Effector CD8-positive, alpha-beta T cell (primary cell): ENCODE measurements around the gene GNB2.

Source experiments
- DNase-seq: peaks from one replicate; lab custom pipeline; 2025; lab: John Stamatoyannopoulos, UW

GNB2 gene

DNA sequence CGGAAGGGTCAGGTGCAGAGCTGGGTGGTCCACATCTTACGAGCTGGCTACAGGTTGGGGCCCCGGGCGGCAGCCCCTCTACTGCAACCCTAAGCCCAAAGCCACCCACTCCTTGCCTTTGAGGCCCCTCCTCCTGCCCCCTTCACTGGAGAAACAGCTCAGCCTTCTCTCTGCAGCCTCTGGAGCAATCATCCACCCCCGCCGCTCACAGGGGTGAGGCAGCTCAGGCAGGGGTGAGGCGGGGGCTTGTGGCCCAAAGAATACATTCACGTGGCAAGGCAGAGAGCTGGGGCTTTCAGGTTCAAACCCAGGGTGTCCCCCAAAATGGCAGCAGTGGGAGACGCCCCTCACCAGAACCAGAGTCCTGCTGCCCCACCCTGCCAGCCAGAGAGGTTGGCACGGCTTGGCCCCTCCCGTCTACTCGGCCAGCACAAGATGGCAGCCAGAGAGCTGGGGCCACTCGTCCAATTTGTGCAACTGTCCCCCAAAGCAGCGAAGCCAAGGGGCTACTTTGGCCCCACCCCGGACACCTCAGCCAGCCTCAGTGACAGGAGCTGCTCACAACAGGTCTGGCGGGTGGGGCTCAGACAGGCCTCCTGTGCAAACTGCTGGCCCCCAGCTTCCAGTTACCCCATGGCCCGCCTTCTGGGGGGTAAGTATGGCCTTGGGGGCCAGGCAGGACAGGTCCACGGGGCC is 7.2 kb downstream of the GNB2 start:
- DNase-seq = no peak

DNA sequence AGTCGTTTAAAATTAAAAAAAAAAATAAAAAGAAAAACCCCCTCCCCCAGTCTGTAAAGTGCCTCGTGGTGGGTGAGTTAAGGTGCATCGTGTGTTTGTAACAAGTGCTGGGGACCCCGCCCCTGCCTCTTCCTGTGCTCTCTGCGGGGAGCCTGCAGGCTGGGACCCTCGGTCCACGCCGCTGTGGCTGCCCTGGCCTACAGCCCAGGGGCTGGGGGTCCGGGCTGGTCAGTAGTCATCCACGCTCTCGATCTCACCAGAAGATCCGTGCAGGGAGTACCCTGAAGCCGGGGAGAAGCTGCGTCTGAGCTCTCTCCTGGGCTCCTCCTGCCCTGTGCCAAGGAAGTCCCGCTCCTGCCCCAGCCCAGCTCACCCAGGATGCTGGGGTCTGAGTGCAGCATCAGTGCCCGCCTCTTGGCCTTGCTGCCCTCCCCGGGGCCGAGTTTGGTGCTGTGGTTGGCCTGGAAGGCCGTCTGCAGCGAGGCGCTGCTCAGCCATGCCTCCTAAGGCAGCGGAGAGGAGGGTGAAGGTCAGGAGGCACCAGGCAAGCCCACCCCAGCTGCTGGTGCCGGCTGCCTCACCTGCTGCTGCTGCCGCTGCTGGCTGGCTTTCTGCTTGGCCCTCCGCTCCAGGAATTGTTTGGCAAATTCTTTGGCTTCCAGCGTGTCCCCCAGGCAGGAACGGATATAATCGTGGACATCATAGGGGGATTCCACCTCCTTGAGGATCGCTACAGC is 8.1 kb downstream of the GNB2 start:
- DNase-seq = no peak

DNA sequence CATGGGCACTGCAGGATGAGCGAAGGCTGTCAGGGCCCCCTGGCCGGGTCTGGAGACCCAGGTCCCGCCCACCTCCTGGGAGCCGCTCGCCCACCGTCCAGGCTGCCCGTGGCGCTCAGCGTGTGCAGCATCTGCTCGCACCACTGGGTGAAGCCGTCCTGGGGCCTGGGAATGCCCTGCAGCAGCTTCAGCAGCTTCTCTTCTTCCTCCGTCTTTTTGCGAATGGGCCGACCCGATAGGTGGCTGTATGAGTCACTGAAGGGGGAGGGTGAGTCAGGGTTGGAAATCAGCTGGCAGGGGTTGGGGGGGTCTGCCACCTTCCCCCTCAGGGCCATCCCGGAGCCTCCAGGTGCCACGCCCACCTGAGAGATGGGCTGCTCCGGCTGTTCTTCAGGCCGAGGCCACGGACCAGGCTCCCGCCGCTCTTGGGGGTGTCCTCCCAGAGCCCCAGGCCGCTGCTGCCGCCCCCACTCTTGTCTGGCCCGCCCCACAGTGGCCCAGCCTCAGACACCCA is 8.7 kb downstream of the GNB2 start:
- DNase-seq = no peak

DNA sequence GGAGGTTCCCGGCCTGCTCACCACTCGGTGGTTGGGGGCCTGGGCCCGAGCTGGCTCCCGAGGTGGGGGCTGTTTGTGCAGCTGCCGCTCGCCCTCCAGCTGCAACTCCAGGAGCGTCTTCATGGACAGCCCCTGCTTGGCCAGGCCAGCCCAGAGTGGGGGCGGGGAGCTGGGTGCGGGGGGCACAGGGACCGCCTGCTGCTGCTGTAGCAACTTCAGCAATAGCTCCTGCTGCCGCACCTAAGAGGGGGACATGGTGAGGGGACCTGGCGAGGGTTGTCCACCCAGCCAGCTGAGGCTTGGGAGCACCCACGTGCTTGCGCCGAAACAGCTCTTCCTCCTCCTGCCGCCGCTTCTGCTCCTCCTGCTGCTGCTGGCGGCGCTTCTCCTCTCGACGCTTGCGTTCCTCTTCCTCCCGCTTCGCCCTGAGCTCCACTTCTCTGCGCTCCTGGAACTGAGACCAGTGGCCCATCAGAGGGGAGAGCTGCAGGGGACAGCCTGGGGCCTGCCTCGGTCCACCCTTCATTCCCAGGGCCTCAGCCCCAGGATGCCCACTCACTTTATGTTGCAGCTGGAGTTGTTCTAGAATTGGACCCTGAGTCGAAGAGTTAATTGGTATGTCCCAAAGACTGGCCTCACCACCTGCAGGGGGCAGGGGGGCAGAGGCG is 9.6 kb downstream of the GNB2 start:
- no peak for DNase-seq

DNA sequence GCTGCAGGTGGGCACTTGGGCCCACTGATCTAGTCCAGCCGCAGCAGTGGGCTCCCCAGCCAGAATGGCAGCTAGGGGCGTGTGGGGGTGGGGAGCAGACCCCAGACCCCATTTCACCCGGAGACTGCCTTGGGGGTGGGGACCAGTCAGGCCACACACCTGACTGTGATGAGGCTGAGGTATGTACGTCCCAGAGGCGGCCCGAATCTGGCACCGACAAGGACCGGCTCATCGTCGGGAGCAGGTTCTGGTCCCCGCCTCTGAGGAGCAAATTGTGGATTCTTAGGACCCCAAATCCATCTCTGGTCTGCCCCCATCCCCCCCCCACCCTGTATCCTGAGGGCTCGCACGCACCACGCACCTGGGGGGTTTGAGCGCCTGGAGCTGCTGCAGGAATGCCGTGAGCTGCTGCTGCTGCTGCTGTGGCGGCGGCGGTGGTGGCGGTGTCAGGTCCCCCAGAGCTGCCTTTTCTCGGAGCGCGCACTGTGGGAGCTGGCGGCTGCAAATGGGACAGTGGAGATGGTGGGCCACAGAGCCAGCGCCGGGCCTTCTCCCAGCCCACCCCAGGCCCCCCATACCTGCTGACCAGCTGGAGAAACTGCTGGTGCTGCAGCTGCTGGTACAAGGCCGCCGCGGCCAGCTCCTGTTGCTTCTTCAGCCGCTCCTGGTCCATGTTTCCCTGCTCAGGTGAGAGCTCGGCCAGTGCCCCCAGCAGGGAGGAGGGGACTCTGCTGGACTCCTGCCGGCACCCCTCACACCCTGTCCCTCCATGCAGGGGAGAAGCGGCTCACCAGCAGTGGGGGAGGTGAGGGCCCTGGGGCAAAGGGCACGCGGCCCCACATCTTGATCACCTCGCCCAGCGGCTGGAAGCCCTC is 10.4 kb downstream of the GNB2 start:
- no peak for DNase-seq

DNA sequence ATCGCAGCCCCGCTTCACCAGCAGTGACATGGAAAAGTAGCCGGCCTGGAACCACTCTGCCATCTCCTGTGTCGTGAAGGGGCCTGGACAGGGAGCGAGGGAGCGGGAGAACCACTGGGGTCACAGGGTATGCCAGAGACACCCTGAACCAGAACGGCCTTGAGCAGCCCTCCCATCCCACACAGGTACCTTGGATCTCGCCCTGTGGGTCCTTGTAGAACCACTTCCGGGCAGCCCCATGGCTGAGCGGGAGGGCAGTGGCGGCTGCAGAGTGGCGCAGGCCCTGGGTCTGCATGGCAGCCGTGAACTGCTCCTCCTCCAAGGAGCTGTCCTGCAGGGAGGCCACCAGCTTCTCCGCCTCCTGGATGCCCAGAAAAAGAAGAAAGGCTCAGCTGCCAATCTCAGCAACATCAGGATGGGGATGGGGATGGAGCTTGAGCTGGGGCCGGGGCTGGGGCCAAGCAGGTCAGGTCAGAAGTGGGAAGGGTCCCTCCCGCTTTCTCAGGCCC is 11.0 kb downstream of the GNB2 start:
- no peak for DNase-seq

DNA sequence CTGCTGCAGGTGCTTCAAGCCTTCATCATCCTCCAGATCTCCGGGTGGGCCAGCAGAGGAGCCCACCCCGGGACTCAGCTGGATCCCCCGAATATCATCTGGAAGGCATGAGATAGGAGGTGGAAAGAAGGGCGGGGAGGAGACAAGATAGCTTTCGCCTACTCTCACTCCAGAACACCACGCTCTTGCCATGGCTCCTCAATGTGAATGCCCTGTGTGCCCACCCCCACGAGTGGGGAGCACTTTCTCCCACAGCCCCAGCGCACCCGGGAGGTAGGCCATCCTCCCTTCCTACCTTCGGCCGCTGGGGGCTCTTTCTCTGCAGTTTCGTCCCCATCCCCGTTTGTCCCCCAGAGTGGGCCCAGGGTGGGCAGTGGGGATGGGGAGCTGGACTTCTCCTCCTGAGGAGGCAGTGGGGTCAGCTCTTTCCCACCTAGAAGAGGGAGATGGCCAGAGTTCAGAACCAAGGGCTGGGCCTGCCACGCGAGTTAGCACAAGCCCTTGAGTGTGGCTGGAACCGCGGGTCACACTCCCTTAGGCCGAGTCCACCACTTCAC is 11.6 kb downstream of the GNB2 start:
- DNase-seq = no peak

DNA sequence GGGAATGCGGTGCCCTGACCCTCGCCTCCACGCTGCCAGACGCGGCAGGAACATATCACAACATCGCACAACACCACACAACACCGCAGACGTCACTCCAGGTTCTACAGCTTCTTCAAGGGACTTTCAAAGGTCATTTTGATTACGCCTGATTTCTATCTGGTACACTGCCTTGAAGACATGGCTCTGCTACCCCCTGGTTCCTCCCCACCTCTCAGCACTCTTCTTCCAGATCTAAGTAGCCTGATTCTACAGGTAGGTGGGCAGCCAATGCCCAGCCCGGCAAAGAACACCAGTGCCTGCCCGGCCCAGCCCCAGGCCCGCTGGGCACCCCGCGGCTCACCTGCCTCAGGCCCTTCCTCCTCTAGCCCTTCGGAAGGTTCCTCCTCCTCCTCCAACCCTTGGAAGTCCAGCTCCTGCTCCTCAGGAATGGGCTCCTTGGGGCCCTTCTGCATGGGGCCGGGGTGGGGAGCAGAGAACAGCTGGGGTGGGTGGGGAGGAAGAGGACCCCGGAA is 12.1 kb downstream of the GNB2 start:
- DNase-seq = no peak

DNA sequence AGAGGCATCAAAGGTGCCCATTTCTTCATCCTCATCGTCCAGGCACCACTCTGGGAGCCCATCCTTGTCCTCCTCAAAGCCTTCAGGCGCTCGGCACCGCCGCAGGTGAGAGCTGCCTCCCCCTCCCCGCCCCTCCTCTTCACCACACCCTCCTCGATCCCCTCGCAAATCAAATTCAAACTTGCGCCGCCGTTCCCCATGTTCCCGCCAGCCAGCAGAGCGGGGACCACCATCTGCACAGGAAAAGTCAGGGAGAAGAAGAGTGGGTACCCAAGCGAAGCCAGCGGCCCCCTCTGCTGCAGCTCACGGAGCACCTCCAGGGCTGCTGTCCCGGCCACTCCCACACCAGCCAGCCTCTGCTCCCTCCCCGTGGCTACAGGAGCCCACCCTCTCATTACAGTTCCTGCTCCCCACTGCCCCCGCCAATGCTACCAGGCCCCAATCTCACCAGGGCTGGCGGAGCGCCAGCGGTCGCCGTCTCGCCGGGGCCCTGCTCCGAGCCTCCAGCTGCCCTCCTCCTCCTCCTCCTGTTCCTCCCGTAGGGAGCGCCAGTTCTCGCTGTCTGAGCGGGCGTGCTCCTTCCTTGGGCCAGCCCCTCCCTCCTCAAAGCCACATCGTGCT is 12.8 kb downstream of the GNB2 start:
- no peak for DNase-seq

DNA sequence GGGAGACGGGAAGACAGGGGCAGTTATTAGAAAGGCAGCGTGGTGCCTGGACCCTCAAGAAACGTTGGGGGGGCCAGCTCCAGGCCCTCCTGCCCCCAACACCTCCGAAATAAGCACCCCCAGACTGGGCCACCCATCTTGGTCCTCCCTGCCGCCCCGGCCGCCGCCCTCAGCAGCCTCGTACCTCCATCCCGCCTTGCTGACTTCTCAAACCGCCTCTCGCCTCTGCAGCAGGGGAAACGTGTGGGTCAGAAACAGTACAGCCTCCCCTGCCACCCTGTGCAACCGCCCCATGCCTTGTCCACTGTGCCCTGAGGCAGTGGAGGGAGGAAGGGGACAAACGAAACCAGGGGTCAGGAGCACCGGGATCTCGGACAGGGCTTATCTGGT is 13.3 kb downstream of the GNB2 start:
- DNase-seq = no peak

DNA sequence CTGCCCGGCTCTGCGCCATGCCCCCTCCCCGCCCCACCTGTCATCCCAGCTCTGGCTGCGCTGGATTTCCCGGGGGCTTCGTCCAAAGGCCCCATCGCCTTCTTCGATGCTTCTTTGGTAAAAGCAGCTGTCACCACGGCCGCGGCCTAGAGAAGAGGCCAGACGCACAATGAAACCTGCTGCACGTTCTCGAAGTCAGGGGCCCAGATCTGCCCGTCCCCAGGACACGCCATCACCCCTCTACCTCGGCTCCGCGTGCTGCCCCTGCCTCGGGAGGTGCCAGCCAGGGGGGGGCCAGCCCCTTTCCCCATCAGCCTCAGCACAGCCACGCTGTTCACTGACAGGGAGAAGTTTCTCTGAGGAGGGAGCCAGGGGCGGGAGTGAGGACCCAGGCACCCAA is 13.7 kb downstream of the GNB2 start:
- DNase-seq = no peak

DNA sequence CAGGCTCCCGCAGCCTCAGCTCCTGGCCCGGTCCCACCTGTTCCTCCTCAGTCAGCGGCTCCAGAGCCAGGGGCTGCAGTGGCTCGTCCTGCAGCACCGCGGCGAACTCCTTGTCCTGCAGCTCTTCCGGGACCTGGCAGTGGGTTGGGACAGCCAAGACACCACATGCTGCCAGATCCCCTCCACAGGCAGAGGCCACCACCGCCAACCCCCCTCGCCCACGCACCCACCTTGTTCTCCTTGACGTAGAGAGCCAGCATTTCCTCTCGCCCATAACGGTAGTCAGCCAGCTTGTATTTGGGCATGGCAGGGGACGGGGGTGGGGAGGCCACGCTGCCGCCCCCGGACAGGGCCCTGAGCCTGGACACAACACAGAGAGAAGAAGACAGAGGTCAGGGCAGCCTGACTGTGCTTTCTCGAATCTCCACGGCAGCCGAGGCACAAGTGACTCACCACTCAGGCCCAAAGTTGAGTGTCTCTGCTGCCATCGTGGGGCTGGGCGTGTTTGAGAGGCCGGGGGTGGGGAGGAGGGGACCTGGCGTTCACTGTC is 14.3 kb downstream of the GNB2 start:
- DNase-seq = no peak

DNA sequence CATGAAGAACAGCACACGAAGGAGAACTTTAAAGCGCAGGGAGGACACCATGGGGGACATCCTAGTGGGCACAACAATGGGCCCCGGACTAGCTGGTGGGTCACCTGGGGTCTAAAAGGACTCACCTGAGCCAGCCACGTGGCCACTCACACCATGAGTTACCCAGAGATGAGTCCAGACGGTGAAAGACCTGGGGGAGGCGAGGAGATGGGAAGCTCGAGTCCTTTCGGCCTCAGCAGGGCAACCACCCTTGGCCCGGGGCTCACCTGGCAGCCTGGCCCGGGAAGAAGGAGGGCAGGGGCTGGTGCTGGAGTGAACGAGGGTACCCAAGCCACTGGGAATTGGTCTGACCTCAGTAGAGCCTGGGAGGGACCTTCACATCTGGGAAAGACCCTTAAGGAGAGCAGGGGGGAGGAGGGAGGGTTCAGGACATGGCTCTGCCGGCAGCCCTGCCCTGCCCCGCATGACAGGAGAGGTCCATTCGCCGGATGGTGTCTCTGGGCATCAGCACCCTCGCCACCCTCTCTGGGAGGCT is 14.9 kb downstream of the GNB2 start:
- DNase-seq = no peak

DNA sequence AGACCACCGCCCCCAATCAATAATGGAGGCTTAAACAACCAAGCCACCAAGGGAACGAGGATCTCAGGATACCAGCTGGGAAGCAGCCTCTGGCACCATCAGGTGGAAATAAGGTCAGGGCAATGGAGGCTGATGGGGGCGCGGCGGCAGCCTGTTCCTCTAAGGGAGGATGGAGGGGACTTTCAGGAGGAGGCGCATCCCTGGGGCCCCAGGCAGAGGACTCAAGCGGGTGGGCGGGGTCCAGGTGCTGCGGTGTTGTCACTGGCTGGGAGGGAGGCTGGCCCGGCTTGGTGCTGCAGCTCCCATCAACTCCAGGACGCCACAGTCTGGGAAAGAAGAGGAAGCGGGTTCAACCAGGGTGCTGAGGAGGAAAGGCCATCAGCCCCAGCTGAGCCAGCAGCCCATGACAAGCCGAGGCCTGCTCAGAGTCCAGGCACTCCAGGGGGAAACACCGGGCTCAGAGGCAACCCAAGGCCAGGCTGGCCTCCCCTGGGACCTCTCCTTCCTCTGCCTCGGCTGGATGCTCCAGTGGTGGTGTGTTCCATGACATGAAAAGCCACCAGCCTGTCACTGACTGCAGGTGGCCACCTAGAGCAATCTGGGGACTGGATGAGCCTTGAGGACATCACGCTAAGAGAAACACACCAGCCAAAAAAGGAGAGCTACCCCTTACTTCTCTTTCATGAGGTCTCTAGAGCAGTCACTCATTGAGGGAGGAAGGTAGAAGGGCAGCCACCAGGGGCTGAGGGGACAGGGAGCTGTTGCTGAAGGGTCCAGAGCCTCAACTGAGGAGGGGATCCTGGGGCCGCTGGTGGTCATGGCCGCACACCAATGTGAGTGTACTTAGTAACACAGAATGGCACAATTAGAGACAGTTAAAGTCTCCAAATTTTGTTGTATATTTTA is 15.9 kb downstream of the GNB2 start:
- no peak for DNase-seq

DNA sequence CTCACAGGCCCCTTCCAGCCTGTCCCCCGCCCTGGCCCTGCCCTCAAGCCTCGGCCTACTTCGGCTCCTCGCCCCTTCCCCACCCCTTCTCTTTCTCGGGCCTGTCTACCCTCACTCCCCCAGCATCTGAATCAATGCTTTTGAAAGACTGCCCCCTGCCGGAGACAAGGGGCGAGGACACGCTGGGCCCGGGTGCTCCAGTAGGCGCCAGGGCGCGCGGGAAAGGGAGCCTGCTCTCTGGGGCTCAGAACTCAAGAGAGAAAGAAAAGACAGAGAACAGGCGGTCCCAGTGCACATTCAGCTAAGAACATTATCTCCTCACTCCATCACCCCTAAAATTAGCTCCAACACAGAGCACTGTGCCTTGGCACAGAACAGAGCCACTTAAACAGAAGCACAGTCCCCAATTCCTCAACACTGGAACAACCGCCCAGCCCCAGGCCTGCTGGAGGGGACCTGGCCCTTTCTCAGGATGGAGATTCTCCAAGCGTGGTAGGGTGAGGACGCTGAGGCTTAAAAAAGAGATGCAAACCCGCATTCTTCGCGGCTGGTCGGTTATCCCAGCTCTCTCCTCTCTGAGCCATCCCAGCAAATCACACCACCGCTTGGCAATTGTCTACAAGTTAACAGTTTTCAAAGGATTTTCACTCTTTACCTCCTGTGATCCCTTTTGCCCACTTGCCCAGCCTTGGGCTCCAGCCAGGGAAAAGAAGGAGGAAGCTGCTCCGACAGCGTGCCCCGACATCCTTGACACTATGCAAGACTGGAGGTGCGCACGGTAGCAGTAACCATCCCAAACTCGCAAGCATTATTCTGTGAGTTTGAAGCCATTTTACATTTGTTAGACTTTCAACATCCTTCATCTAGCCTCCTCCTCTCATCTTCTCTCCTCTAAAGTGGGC is 18.4 kb downstream of the GNB2 start:
- peak; percentile 69 for DNase-seq

DNA sequence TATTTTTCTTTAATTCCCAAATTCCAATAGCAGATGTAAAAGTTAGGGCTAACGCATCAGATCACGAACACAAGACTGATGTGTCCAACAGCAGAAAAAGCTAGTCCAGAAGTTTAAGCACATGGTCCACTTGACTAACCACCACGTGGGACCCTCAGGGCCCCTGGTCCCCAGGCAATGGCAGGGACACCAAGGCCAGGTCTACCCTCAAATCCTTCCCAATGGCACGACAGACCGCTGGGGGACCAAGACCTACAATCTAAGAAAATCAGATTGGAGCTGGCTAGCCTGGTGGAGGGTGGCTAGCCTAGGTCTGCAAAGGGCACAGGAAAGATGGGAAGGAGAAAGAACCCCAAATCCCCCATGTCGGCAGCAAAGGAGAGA is 19.0 kb downstream of the GNB2 start:
- no peak for DNase-seq

DNA sequence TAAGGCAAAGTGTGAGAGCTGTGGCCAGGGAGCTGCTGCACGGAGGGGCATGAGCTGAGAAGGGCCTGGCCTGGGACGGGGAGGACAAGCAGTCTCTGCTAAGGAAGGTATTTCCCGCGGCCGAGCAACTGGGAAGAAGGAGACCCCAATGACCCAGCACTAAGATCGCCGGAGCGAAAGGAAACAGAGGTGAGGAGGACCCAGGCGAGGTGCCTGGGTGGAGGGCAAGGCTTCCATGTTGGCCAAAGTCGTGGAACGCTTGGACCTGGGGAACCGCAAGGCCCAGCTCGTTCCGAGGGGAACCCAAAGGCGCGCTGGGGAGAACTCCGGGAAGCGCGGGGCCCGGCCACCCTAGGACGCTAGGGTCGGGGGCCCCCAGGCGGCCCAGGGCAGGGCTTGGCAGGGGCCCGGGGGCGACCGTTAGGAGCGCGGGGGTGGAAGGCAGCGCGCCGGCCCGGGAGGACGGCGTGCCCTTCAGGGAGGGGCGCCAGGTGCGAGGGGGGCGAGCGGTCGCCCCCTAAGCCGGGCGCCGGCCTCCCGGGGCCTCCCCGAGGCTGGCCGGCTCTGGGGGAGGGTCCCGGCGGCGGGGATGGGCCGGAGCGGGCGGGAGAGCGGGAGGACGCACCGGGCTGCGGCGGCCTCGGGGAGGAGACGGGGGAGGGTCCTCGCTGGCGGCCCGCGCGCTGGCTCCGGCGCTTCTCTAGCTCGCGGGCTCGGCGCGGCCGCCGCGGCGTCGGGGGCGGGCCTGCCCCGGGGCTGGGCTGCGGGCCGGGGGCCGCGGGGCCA is 20.0 kb downstream of the GNB2 start:
- no peak for DNase-seq
